H1 (cell line): ENCODE results near the gene PDF. TPM values are rescaled to one million over a fixed set of nuclear protein-coding genes. Genes with fewer than 3 reads are reported as not detected.

ENCODE experiments used
- CTCF ChIA-PET: fragments of 300-600 bp; sonication (Branson Sonifier 250); formaldehyde crosslinking; loops from one replicate; lab custom pipeline; 2021; ENCODE audit not compliant: partially characterized antibody; lab: Charles Lee
- POLR2A ChIA-PET: fragments of 300-600 bp; sonication (Branson Sonifier 250); formaldehyde crosslinking; loops from one replicate; lab custom pipeline; 2021; ENCODE audit warnings: inconsistent platforms; ENCODE audit not compliant: partially characterized antibody; lab: Charles Lee
- DNase-seq, 2 experiments: peaks; one replicate each; pipeline versions ENCODE4 v3.0.0 to v3.0.0-alpha.2; 2010 to 2022; ENCODE audit warnings: low spot score in 2 of 2, low read depth in 1 of 2, mixed read lengths in 1 of 2
- FAIRE-seq: peaks from 2 replicates; lab custom pipeline; 2011; peaks lifted over from hg19 to GRCh38; lab: Jason Lieb, UNC
- H2AFZ ChIP-seq: 2 replicates; pipeline ENCODE4 v1.8.1; 2012; ENCODE audit warnings: low read length, inconsistent platforms
- H2AK5ac ChIP-seq: 2 replicates; pipeline ENCODE4 v1.6.1; 2013; ENCODE audit warnings: low read depth, low read length
- H2BK120ac ChIP-seq: replicated peaks from 2 replicates; pipeline ENCODE3; 2013; ENCODE audit warnings: low read depth, low read length, inconsistent platforms
- H2BK12ac ChIP-seq: 2 replicates; pipeline ENCODE4 v1.6.1; 2013; ENCODE audit warnings: low read depth, low read length
- H2BK15ac ChIP-seq: 2 replicates; pipeline ENCODE4 v1.6.1; 2013; ENCODE audit warnings: low read length
- H2BK20ac ChIP-seq: 2 replicates; pipeline ENCODE4 v1.6.1; 2013; ENCODE audit warnings: low read length
- H2BK5ac ChIP-seq: 2 replicates; pipeline ENCODE4 v1.6.1; 2013; ENCODE audit warnings: low read depth, low read length
- H3K14ac ChIP-seq: 2 replicates; pipeline ENCODE4 v1.6.1; 2013; ENCODE audit warnings: inconsistent platforms; ENCODE audit not compliant: insufficient read length
- H3K18ac ChIP-seq: 2 replicates; pipeline ENCODE4 v1.6.1; 2013; ENCODE audit warnings: low read length; ENCODE audit errors: extremely low read depth
- H3K23ac ChIP-seq: 2 replicates; pipeline ENCODE4 v1.6.1; 2013; ENCODE audit warnings: inconsistent platforms; ENCODE audit not compliant: insufficient read length
- H3K23me2 ChIP-seq: 2 replicates; pipeline ENCODE4 v1.6.1; 2013; ENCODE audit warnings: low read depth, low read length
- H3K27ac ChIP-seq: 2 replicates; pipeline ENCODE4 v1.6.1; 2011; ENCODE audit warnings: low read depth, low read length, inconsistent platforms
- H3K27me3 ChIP-seq, 4 experiments: replicated peaks in 1 of 4; 1 replicate in 1 of 4; 2 replicates in 3 of 4; pipeline versions ENCODE4 v1.6.1 to v1.8.1; 2011 to 2013; ENCODE audit warnings: low read length in 3 of 4, mild to moderate bottlenecking in 3 of 4, inconsistent platforms in 2 of 4, mixed read lengths in 2 of 4, moderate library complexity in 1 of 4; ENCODE audit not compliant: control insufficient read depth in 3 of 4, insufficient read depth in 3 of 4; ENCODE audit errors: extremely low read depth in 1 of 4
- H3K36me3 ChIP-seq, 4 experiments: 2 replicates each; pipeline versions ENCODE4 v1.6.1 to v1.8.1; 2011 to 2013; ENCODE audit warnings: mild to moderate bottlenecking in 4 of 4, low read length in 3 of 4, moderate library complexity in 2 of 4, control low read depth in 1 of 4, inconsistent platforms in 1 of 4; ENCODE audit not compliant: insufficient read depth in 4 of 4, control insufficient read depth in 2 of 4
- H3K4ac ChIP-seq: replicated peaks from 2 replicates; pipeline ENCODE3; 2013; ENCODE audit warnings: low read length, low read depth, mixed read lengths, inconsistent platforms; ENCODE audit not compliant: insufficient read length
- H3K4me1 ChIP-seq, 4 experiments: replicated peaks in 1 of 4; 1 replicate in 1 of 4; 2 replicates in 3 of 4; pipeline versions ENCODE4 v1.6.1 to v1.8.1; 2011 to 2013; ENCODE audit warnings: low read length in 3 of 4, inconsistent platforms in 2 of 4, mixed read lengths in 1 of 4; ENCODE audit not compliant: insufficient read depth in 4 of 4, control insufficient read depth in 3 of 4
- H3K4me2 ChIP-seq, 2 experiments: 2 replicates each; pipeline versions ENCODE4 v1.6.1 to v1.8.1; 2011 to 2013; ENCODE audit warnings: low read depth in 2 of 2, low read length in 2 of 2, control low read depth in 1 of 2, inconsistent platforms in 1 of 2, mild to moderate bottlenecking in 1 of 2; ENCODE audit not compliant: insufficient read depth in 1 of 2
- H3K4me3 ChIP-seq, 4 experiments: fragments of 200-600, 300-600 bp in 1 of 4; sonication (generic), shearing (Covaris generic), sonication (Bioruptor Twin) in 1 of 4; 2 replicates each; pipeline versions ENCODE4 v1.5.1 to v1.8.1; 2011 to 2016; ENCODE audit warnings: low read length in 4 of 4, low read depth in 3 of 4, control low read depth in 2 of 4, inconsistent platforms in 2 of 4, mild to moderate bottlenecking in 2 of 4, mixed read lengths in 1 of 4, moderate library complexity in 1 of 4; ENCODE audit not compliant: insufficient read depth in 2 of 4; ENCODE audit errors: extremely low read depth in 1 of 4
- H3K56ac ChIP-seq: replicated peaks from 2 replicates; pipeline ENCODE3; 2013; ENCODE audit warnings: low read depth, mild to moderate bottlenecking, mixed read lengths, low read length, inconsistent platforms; ENCODE audit not compliant: insufficient read length
- H3K79me1 ChIP-seq: 2 replicates; pipeline ENCODE4 v1.6.1; 2013; ENCODE audit warnings: low read depth, low read length, control low read depth
- H3K79me2 ChIP-seq, 2 experiments: 2 replicates each; pipeline versions ENCODE4 v1.6.1 to v1.8.1; 2012 to 2013; ENCODE audit warnings: low read length in 2 of 2, mild to moderate bottlenecking in 2 of 2, inconsistent platforms in 1 of 2; ENCODE audit not compliant: insufficient read depth in 2 of 2, control insufficient read depth in 1 of 2
- H3K9ac ChIP-seq, 4 experiments: replicated peaks in 1 of 4; 1 replicate in 1 of 4; 2 replicates in 3 of 4; pipeline versions ENCODE4 v1.6.1 to v1.8.1; 2011 to 2013; ENCODE audit warnings: low read depth in 3 of 4, low read length in 3 of 4, control low read depth in 2 of 4, mild to moderate bottlenecking in 2 of 4, moderate library complexity in 2 of 4, inconsistent platforms in 1 of 4; ENCODE audit errors: extremely low read depth in 1 of 4
- H3K9me3 ChIP-seq, 2 experiments: 2 replicates each; pipeline versions ENCODE4 v1.6.1 to v1.8.1; 2012 to 2013; ENCODE audit warnings: mild to moderate bottlenecking in 2 of 2, moderate library complexity in 2 of 2, control low read depth in 1 of 2, inconsistent platforms in 1 of 2, low read depth in 1 of 2, low read length in 1 of 2, mixed read lengths in 1 of 2; ENCODE audit not compliant: insufficient read depth in 2 of 2
- H4K20me1 ChIP-seq, 2 experiments: replicated peaks in 1 of 2; 2 replicates each; pipeline versions ENCODE3 to v1.8.1; 2011 to 2013; ENCODE audit warnings: inconsistent platforms in 2 of 2, low read length in 2 of 2, mild to moderate bottlenecking in 1 of 2; ENCODE audit not compliant: insufficient read depth in 2 of 2, control insufficient read depth in 1 of 2
- H4K5ac ChIP-seq: 2 replicates; pipeline ENCODE4 v1.6.1; 2013; ENCODE audit warnings: low read length, low read depth, mixed read lengths, inconsistent platforms; ENCODE audit not compliant: insufficient read length
- H4K8ac ChIP-seq: 2 replicates; pipeline ENCODE4 v1.8.0; 2013; ENCODE audit warnings: mild to moderate bottlenecking, moderate library complexity, low read length, inconsistent platforms; ENCODE audit not compliant: insufficient read depth; ENCODE audit errors: extremely low read depth
- H4K91ac ChIP-seq: replicated peaks from 2 replicates; pipeline ENCODE3; 2013; ENCODE audit warnings: low read length, mixed read lengths, inconsistent platforms; ENCODE audit not compliant: insufficient read length
- ASH2L ChIP-seq: fragments of 200-600, 300-600 bp; sonication (generic); IDR thresholded peaks from one replicate; pipeline ENCODE4 v1.7.1; 2017; ENCODE audit warnings: low read length
- CREB1 ChIP-seq: IDR thresholded peaks from 2 replicates; pipeline ENCODE4 v1.6.1; 2012; ENCODE audit warnings: inconsistent platforms
- KDM1A ChIP-seq: fragments of 200-600, 300-600 bp; sonication (generic); IDR thresholded peaks from 2 replicates; pipeline ENCODE4 v1.7.1; 2016; ENCODE audit warnings: mild to moderate bottlenecking, low read length, borderline replicate concordance
- PHF8 ChIP-seq: fragments of 200-600 bp; sonication (generic); conservative IDR thresholded peaks from 2 replicates; pipeline ENCODE4 v1.7.1; 2012; ENCODE audit warnings: low read depth, mild to moderate bottlenecking, inconsistent platforms, low read length, moderate library complexity
- POLR2AphosphoS5 ChIP-seq: IDR thresholded peaks from 2 replicates; pipeline ENCODE4 v1.6.1; 2011; ENCODE audit warnings: low read depth, low read length
- RBBP5 ChIP-seq: IDR thresholded peaks from 2 replicates; pipeline ENCODE4 v1.7.1; 2012; ENCODE audit warnings: low read depth, mild to moderate bottlenecking, inconsistent platforms, low read length, moderate library complexity, borderline replicate concordance
- WGBS, 2 experiments: shearing (Covaris generic) in 1 of 2; methylation state at CpG; one replicate each; pipeline versions ENCODE4 v1.1.6 to v1.1.7; 2013 to 2015; ENCODE audit warnings: low lambda C conversion rate in 2 of 2, mixed read lengths in 2 of 2, inconsistent platforms in 1 of 2, low coverage in 1 of 2, missing lambda C conversion rate in 1 of 2; ENCODE audit not compliant: insufficient replicate concordance in 2 of 2, insufficient coverage in 1 of 2, insufficient read length in 1 of 2; ENCODE audit errors: extremely low coverage in 1 of 2, missing lambda C conversion rate in 1 of 2; 5-methylcytosine and 5-hydroxymethylcytosine counted together
- polyA plus RNA-seq, 7 experiments: library from polyadenylated mRNA; depleted of rRNA in 3 of 7; stranded (reverse) in 5 of 7; unstranded in 2 of 7; fragments of >200 nt in 5 of 7; fragments of 200-250 nt in 2 of 7; gene quantifications; 1 replicate in 5 of 7; 2 replicates in 1 of 7; 4 replicates in 1 of 7; pipeline versions ENCODE4 v1.2.1 to v1.2.3, GENCODE V29; 2011 to 2013; ENCODE audit warnings: missing spikeins in 2 of 7, mixed read lengths in 2 of 7
- total RNA-seq: library from RNA; stranded (reverse); fragmentation: NEBNext Ultra II Directional; extraction: Animal tissue kit (Norgen Biotek cat#: 25700); gene quantifications from 2 replicates; pipeline ENCODE4 v1.2.1, GENCODE V29; 2021

Gene PDF
- total and polyA plus RNA-seq, 2 of the 8 experiments (the other 6 are each of a cell fraction or from before 2014, with no cell fraction given), result 17.7 to 23.9 TPM

DNA sequence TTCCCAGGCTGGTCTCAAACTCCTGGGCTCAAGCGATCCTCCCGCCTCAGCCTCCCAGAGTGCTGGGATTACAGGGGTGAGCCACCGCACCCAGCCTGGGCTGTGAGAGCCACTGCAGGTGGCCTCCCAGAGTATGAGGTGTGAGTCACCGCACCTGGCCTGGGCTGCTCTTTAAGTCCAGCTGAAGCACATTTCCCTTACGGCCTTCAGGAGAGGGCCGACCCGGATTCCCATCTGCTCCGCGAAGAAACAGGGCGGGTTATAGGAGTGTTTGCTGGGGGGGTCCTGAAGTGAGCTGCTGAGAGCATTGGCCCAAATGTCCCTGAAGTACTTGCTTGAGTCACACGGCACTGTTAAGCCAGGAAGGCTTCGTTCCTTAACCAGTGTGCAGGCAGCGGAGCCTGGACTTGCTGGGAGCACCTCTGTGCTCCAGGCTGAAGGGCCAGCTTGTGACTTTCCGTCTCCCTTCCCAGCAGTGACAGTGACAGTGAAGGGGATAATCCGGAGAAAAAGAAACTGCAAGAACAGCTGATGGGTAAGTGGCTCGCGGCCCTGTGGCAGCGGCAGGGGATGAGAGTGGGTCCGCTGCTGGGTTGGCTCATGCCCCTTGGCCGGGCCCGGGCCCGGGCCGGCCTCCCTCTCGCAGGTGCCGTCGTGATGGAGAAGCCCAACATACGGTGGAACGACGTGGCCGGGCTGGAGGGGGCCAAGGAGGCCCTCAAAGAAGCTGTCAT lies 12.0 kb downstream of the PDF start:
- no peak overlapping the region for H4K5ac ChIP-seq
- H2AFZ ChIP-seq, result no peak overlapping the region
- peaks cover 2 to 21% of the 10 kb centered on the region in 2 experiments for H4K20me1 ChIP-seq
- H3K79me1 ChIP-seq, result no peaks in the 10 kb centered on the region; the same call in 1 of the 2 replicates
- no peak overlapping the region for H2AK5ac ChIP-seq
- H3K27me3 ChIP-seq, result no peaks in the 10 kb centered on the region
- H3K4ac ChIP-seq, result no peak overlapping the region
- no peak overlapping the region for H3K4me3 ChIP-seq
- no peaks in the 10 kb centered on the region; the same call in 1 of the 2 replicates for H3K23me2 ChIP-seq
- H3K23ac ChIP-seq, result no peak overlapping the region
- POLR2A ChIA-PET, result interaction anchor here (1.3 to 24.8 kb wide), 2 partner anchors 18 to 36 kb away, joined by 3 to 497 read pairs; partner anchors contain the start of genes COG8, NIP7, PDF and TMED6
- H3K14ac ChIP-seq, result no peak overlapping the region
- FAIRE-seq (no peak), DNase-seq (no peak)
- no peak for TF ChIP-seq PHF8
- TF ChIP-seq RBBP5, result no peak
- no peak for TF ChIP-seq ASH2L
- TF ChIP-seq CREB1, result no peak
- no peak for TF ChIP-seq POLR2AphosphoS5
- no peak for TF ChIP-seq KDM1A
- peak overlapping the region; percentile 17 for H4K8ac ChIP-seq
- H3K9me3 ChIP-seq, result no peaks in the 10 kb centered on the region
- H3K36me3 ChIP-seq, result peaks cover 25 to 58% (median 46%) of the 10 kb centered on the region in 4 experiments
- no peak overlapping the region for H3K27ac ChIP-seq
- no peak overlapping the region for H2BK20ac ChIP-seq
- no peak overlapping the region for H3K18ac ChIP-seq
- no peak overlapping the region for H2BK12ac ChIP-seq
- no peak overlapping the region for H3K4me2 ChIP-seq
- no peak overlapping the region for H2BK15ac ChIP-seq
- 95% methylated on average over 28 of the region's 30 CpGs; no CpG with 5 or more reads in 1 of the 2 experiments for WGBS, 2 experiments
- no peaks in the 10 kb centered on the region for H3K4me1 ChIP-seq
- H2BK120ac ChIP-seq, result no peak overlapping the region
- peaks cover 0 to 13% of the 10 kb centered on the region in 2 experiments; a peak in 1 of 4 replicates for H3K79me2 ChIP-seq
- no peak overlapping the region for H2BK5ac ChIP-seq
- no peak overlapping the region for H4K91ac ChIP-seq
- CTCF ChIA-PET, result interaction anchor here (0.5 to 0.8 kb wide), 2 partner anchors 8 to 155 kb away, joined by 3 to 4 read pairs; no protein-coding TSS in a partner anchor
- no peak overlapping the region for H3K9ac ChIP-seq
- H3K56ac ChIP-seq, result no peak overlapping the region
